Stimulated activated CD8-positive, alpha-beta memory T cell treated with anti-CD3 and anti-CD28 coated beads, Interleukin-2, amount 100 ng/mL, for 48 hours (primary cell): ENCODE measurements around the gene C1orf159.
A peak's percentile ranks its signal among the peaks of the same experiment; 100 is the strongest.

Source experiments
- DNase-seq, 2 donors: peaks; one replicate each; pipeline ENCODE4 v3.0.0-alpha.2; 2020; ENCODE audit warnings: low read depth in 2 of 2

The C1orf159 gene

GRCh38 chr1:1149416-1149815 lies 33.5 kb upstream of the C1orf159 start:
- DNase-seq, result no peak

DNA sequence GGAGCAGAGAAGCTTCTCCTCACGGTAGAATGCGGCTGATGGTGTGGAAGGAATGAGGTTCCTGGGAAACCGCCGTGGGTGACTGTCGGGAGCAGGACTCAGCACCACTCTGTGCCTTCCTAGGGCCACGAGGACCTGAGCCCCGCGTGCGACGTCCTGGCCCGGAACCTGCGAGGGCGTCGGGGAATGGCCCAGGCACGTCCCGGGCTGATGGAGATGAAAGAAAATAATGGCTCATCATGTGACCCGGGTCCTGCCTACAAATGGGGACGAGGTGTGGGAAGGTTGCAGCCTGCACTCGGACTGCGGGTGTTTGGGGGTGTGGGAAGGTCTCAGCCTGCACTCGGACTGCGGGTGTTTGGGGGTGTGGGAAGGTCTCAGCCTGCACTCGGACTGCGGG lies 32.7 kb upstream of the C1orf159 start:
- DNase-seq, result no peak

- no peak for DNase-seq
Observed at GRCh38 chr1:1148061-1148460, 32.2 kb upstream of the C1orf159 start.

- no peak for DNase-seq
Observed at GRCh38 chr1:1146596-1146995, 30.7 kb upstream of the C1orf159 start.

GRCh38 chr1:1146026-1146425 lies 30.1 kb upstream of the C1orf159 start:
- no peak for DNase-seq

DNA sequence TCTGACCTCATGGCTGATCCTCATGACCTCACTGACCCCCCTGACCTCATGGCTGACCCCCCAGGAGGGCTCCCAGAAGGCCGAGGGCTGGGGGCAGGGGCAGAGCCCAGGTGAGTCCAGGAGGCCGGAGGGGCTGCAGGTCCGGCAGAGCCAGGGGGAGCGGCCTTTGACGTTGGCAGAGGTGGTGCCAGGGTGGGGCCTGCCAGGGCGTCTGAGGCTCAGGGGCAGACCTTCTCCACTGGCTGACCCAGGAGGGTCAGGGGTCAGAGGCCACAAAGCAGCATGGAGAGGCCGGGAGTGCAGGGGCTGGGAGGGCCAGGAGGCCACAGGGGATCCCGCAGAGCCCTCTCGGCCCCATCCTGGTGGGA lies 29.6 kb upstream of the C1orf159 start:
- DNase-seq, result no peak

DNA sequence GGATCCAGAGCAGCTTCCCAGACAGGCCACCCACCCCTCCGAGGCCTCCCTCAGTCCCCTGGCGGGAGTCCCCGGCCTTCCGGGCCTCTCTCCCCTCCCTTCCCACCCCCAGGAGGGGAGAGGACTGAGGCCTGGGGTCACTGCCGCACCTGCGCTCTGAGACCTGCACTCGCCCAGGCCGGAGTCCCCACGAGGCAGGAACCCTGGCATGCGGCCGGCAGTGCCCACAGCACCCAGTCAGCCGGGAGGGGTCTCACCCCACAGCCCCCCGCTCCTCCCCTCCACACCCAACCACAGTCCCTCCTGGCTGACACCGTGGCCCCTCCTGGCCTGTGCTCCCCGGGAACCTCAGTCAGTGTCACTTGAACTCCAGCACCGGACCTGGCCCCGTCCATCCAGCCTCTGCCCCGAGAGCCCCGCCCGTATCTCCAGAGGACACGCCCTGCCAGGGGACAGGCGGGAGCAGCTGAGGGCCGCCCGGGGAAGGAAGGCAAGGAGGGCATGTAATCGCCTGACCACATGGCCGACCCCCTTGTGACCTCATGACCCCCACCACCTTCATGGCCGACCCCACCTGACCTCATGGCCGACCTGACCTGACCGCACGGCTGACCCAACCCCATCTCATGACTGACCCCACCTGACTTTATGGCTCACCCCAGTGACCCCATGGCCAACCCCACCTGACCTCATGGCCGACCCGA lies 29.1 kb upstream of the C1orf159 start:
- DNase-seq, result no peak

DNA sequence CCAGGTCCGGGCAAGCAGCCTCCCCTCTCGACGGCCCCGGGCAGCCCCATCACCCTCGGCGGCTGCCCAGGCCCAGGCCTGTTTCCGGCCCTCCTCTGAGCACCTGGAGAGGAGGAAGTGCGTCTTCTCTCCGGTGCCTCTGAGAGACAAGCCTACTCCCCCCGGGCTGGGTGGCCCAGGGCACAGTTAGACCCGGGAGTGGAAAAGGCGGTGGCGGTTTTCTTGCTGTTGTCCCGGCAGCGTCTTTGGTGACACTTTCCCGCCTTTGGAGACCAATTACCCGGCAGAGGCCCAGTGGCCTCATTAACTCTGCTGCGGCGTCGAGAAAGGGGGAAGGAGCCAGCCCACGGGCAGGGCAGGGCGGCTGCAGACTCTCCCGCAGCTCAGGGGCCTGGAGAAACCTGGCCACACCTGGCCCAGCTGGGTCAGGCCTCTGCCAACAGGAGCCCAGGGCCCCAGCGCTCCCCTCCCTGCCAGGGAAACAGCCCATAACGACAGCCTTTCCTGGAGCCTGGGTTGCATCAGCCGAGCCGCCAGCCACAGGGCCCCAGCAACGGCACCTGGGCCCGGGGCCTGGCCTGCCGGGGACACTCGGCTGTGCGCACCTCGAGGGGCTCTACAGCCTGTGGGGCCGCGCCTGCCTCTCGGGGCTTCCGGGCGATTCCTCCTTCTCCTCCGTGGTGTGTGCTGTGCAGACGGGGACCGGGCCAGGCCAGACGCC lies 28.4 kb upstream of the C1orf159 start:
- DNase-seq, result peak in 1 of 2 donors; percentile 44

DNA sequence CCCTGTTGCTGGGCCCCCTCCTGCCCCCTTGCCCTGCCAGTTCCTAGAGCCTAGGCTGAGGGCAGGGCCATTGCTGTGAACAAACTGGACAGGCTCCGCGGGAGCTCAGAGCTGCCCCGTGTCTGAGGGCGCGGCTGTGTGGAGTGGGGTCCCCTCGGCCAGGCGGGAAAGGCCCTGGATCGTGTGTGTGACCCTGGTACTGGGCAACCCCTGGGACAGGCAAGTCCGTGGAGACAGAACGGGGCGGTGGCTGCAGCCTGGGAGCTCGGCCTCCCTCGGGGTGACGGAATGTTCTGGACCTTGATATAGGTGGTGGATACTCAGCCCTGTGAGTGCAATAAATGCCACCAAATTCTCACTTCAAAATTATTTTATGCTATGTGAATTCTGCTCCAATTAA lies 27.7 kb upstream of the C1orf159 start:
- no peak for DNase-seq

DNA sequence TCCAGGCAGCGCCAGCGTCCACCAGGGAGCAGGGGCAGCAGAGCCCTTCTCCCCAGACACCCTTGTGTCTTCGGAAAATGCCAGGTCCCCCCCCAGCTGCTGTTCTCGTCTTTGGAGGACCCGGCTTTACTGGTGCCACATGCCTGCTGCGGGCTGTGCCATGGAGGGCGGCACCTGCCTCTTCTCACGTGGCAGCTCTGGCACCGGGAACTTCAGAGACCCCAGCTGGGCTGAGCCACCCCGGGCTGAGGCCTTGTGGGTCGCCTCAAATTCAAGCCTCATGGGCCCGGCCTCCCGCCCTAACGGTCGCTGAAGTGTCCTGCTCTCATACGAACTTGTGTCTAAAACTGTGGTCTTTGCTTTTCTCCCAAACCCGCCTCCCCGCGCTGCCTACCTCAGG lies 27.0 kb upstream of the C1orf159 start:
- no peak for DNase-seq

DNA sequence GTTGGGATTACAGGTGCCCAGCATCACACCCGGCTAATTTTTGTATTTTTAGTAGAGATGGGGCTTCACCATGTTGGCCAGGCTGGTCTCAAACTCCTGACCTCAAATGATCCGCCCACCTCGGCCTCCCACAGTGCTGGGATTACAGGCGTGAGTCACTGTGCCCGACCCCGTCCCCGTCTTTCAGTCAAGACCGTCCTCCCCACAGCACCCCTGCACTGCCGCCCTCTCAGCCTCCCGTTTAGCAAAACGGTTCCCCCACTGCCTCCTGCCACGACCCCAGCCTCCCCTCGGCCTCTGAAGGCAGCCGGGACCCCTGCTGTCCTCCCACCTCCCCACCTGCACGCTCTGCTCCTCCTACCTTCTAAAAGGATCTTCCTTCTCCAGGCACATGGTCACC lies 26.5 kb upstream of the C1orf159 start:
- peak in 1 of 2 donors; percentile 36 for DNase-seq

GRCh38 chr1:1141911-1142250 lies 26.0 kb upstream of the C1orf159 start:
- DNase-seq, result no peak

DNA sequence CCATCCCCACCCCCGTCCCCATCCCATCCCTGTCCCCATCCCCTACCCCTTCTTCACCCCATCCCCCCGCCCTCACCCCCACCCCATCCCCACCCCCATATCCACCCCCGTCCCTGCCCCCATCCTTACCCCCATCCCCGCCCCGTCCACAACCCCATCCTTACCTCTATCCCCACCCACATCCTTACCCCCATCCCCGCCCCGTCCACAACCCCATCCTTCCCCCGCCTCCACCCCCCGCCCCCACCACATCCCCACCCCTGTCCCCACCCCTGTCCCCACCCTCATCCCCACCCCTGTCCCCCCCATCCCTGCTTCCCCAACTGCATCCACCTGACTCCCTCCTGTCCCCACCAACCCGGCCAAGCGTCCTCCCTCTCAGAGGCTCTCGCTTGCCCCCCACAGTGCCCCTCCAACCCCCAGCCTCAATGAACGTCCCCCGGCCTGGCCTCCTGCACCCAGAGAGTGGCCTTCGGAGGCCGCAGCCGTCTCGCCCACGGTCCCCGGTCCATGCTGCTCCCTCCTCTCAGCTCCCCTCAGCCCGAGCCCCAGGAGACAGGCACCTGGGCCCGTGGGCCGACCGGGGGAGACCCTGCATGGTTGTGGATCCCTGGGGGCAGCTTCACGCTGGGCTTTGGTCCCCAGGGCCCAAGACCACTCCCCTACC lies 25.5 kb upstream of the C1orf159 start:
- DNase-seq, result no peak

GRCh38 chr1:1140673-1141072 lies 24.8 kb upstream of the C1orf159 start:
- no peak for DNase-seq

- DNase-seq, result peak; percentile 67 to 73
Observed at GRCh38 chr1:1137256-1138045, 21.6 kb upstream of the C1orf159 start.

DNA sequence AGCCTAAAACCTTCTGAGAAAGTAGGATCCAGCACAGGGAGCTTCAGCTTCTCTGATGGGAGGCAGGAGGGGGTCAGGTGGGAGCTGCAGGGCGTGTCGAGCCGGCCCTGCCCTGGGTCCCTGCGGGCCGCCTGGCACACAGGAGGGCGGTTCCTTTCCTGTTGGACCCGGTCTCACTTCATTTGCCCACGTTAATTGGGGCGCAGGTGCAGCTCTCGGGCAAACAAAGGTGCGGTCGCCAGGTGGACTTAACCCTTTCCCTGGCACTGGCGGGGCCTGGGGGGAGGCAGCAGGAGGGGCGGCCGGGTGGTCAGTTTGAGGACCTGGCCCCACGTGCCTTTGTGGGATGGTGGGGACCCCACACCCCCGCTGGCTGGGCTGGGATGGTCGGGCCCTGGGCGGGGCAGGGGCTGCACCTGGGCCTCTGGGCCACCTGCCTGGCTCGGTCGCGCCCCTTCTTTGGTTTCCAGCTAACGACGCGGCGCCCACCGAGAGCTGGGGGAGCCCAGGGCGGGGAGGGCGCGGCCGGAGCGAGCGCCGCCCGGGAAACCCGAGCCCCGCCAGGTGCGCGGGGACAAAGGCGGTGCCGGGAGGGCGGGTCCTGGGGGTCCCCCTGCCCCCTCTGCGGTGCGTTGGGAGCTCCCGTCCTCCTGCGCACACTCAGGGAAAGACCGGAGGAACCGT lies 20.8 kb upstream of the C1orf159 start:
- no peak for DNase-seq

DNA sequence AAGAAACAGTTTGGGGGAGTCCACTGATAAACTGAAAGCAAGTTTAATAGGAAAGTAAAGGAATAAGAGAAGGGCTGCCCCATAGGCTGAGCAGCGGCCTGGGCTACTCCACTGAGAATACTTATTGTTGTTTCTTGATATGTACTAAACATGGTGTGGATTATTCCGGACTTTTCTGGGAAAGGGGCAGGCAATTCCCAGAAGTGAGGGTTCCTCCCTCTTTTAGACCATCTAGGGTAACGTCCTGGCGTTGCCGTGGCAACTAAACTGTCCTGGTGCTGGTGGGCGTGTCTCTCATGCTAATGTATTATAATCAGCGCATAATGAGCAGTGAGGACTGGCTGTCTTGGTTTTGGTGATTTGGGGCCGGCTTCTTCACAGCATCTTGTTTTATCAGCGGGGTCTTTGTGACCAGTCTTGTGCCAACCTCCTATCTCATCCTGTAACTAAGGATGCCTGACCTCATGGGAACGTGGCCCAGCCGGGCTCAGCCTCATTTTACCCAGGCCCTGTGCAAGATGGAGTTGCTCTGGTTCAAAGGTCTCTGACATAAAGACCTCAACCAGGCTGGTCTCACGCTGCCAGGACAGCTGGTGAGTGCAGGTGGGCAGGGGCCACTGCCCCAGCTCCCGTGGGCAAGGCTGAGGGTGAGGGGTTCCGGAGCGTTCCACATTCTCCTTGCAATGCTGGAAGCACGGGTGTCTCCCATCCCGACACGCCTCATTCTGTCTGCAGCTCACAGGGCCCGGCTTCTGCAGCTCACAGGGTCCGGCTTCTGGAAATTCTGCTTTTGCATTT lies 19.6 kb upstream of the C1orf159 start:
- no peak for DNase-seq

GRCh38 chr1:1134300-1134970 lies 18.5 kb upstream of the C1orf159 start:
- DNase-seq, result no peak

DNA sequence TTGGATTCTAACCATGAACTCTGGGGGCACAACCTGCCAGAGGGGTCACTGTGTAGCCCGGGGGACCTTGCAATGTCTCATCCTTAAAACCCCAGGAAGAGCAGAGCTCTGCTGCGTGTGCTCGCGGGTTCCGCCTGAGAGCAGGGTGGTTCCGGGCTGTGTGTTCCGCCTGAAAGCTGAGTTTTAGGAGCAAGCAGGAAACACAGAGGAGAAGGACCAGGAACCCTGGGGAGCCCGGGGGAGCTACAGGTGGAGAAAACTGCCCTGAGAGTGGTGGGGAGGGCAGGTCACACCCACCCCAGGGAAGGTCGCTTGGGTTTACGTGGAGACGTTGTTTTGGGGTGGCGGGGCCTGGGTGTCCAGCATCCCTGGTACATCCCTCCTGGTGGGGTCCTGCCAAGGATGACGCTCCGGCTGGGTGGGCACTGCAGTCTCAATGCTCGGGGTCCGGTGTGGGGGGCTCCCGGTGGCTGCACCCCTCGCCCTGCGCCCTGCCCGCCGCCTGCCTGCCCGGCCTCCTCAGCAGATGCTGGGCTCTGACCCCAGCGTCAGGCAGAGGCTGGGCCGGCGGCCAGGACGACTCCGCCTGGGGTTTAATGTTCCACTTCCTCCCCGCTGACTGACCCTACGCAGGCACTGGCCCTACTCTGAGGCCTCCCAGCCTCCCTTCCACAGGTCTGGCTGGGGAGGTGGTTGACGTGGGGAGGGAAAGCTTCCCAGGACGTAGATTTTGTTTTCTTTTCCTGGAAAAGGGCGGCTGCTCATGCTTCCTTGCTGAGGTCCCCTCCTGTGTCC lies 17.3 kb upstream of the C1orf159 start:
- no peak for DNase-seq
